GM12864 (cell line): Measurements from ENCODE around the gene ZNF672.
A peak's percentile ranks its signal among the peaks of the same experiment; 100 is the strongest.
"Not testable (repeated sequence)": the region's sequence is repeated elsewhere in the genome, so short reads cannot be mapped to it uniquely, and the experiment has no call there.

Experiments used
- DNase-seq: peaks from one replicate; pipeline ENCODE4 v3.0.0-alpha.2; 2011; ENCODE audit warnings: low read depth
- H3K4me3 ChIP-seq: 2 replicates; pipeline ENCODE4 v1.5.1; 2011; ENCODE audit warnings: mild to moderate bottlenecking, low read depth, low read length, control low read depth
- TF ChIP-seq, protein P1 (sequence below): IDR thresholded peaks from 2 replicates; pipeline ENCODE4 v1.5.1; 2011; ENCODE audit warnings: low read depth, mild to moderate bottlenecking, moderate library complexity, low read length, control low read depth, inconsistent platforms; ENCODE audit errors: missing control alignments

ZNF672 gene

GRCh38 chr1:248873993-248874533, 36.0 kb downstream of the ZNF672 start:
- TF ChIP-seq, protein P1, sequence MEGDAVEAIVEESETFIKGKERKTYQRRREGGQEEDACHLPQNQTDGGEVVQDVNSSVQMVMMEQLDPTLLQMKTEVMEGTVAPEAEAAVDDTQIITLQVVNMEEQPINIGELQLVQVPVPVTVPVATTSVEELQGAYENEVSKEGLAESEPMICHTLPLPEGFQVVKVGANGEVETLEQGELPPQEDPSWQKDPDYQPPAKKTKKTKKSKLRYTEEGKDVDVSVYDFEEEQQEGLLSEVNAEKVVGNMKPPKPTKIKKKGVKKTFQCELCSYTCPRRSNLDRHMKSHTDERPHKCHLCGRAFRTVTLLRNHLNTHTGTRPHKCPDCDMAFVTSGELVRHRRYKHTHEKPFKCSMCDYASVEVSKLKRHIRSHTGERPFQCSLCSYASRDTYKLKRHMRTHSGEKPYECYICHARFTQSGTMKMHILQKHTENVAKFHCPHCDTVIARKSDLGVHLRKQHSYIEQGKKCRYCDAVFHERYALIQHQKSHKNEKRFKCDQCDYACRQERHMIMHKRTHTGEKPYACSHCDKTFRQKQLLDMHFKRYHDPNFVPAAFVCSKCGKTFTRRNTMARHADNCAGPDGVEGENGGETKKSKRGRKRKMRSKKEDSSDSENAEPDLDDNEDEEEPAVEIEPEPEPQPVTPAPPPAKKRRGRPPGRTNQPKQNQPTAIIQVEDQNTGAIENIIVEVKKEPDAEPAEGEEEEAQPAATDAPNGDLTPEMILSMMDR, result no peak
- H3K4me3 ChIP-seq, result peak overlapping the region; percentile 75
- peak; percentile 85 for DNase-seq

- no peak overlapping the region for H3K4me3 ChIP-seq
- no peak for DNase-seq
- TF ChIP-seq, protein P1, result no peak
These were observed 43.2 kb downstream of the ZNF672 start for GRCh38 chr1:248881261-248881660.

GRCh38 chr1:248882427-248882826, 44.4 kb downstream of the ZNF672 start:
- H3K4me3 ChIP-seq, DNase-seq: not testable (repeated sequence)

GRCh38 chr1:248884632-248885295, 46.7 kb downstream of the ZNF672 start:
- TF ChIP-seq, protein P1, result no peak
- H3K4me3 ChIP-seq, result no peak overlapping the region
- DNase-seq, result no peak

- no peak for DNase-seq
- H3K4me3 ChIP-seq, result no peak overlapping the region
- TF ChIP-seq, protein P1, result no peak
These were observed 47.6 kb downstream of the ZNF672 start for GRCh38 chr1:248885646-248886045.

- TF ChIP-seq, protein P1, result no peak
- no peak for DNase-seq
- no peak overlapping the region for H3K4me3 ChIP-seq
These were observed 48.3 kb downstream of the ZNF672 start for GRCh38 chr1:248886237-248886895.

- not testable (repeated sequence) for DNase-seq, H3K4me3 ChIP-seq
These were observed 51.9 kb downstream of the ZNF672 start for GRCh38 chr1:248889914-248890243.
